Body of pancreas (tissue), 4 donors: Measurements from ENCODE around the gene TBX18. TPM values are rescaled to one million over a fixed set of nuclear protein-coding genes. Genes with fewer than 3 reads are reported as not detected.

Source experiments
- ATAC-seq: fragments of 150-250 bp; one replicate; pipeline ENCODE4 v1.9.1; 2016
- DNase-seq, 4 donors: peaks; one replicate each; pipeline ENCODE4 v3.0.0-alpha.2; 2019
- H3K27ac ChIP-seq, 4 donors: fragments of 200-600 bp; sonication (generic); 1 replicate in 3 of 4; 2 replicates in 1 of 4; pipeline versions ENCODE4 v1.5.1 to v1.6.1; 2016 to 2019; ENCODE audit warnings: mild to moderate bottlenecking in 1 of 4, mixed read lengths in 1 of 4, moderate library complexity in 1 of 4
- H3K27me3 ChIP-seq, 2 donors: fragments of 200-600 bp; sonication (generic); one replicate each; pipeline ENCODE4 v1.6.0; 2016; ENCODE audit warnings: mild to moderate bottlenecking in 1 of 2
- H3K36me3 ChIP-seq, 2 donors: fragments of 200-600 bp; sonication (generic); replicated peaks in 1 of 2; 2 replicates each; pipeline ENCODE4 v1.5.1; 2016; ENCODE audit warnings: low read depth in 2 of 2; ENCODE audit not compliant: insufficient read depth in 1 of 2
- H3K4me1 ChIP-seq: fragments of 200-600 bp; sonication (generic); one replicate; pipeline ENCODE4 v1.6.0; 2016
- H3K4me3 ChIP-seq, 2 donors: fragments of 200-600 bp; sonication (generic); 1 replicate in 1 of 2; 2 replicates in 1 of 2; pipeline ENCODE4 v1.5.1; 2016 to 2019
- H3K9me3 ChIP-seq, 3 donors: fragments of 200-600 bp; sonication (generic); 1 replicate in 2 of 3; 2 replicates in 1 of 3; pipeline ENCODE4 v1.5.1; 2016
- POLR2A ChIP-seq, 3 donors: fragments of 450-650 bp; IDR thresholded peaks; one replicate each; pipeline ENCODE4 v1.6.1; 2016; ENCODE audit warnings: antibody characterized with exemption in 3 of 3, mild to moderate bottlenecking in 2 of 3
- WGBS, 2 donors: methylation state at CpG; one replicate each; pipeline ENCODE4 v1.1.5; 2017; 5-methylcytosine and 5-hydroxymethylcytosine counted together
- intact Hi-C: fragments of 100-400 bp; cut with DNase I; formaldehyde crosslinking; loops from one replicate; pipeline ENCODE4 v1.15.1; 2023
- total RNA-seq, 2 donors: library from RNA; depleted of rRNA; stranded (reverse); fragments of >200 nt; gene quantifications; one replicate each; pipeline ENCODE4 v1.1.0, GENCODE V29; 2016
- TF ChIP-seq, protein P1 (sequence below), 7 experiments: fragments of 450-650 bp in 4 of 7; fragments of 200-600 bp in 3 of 7; sonication (generic) in 3 of 7; IDR thresholded peaks; one replicate each; pipeline ENCODE4 v1.5.1; 2016 to 2019; ENCODE audit warnings: antibody characterized with exemption in 7 of 7

Gene TBX18
- total RNA-seq, 2 donors from 2014 or later: 0.52 to 2.0 TPM

DNA sequence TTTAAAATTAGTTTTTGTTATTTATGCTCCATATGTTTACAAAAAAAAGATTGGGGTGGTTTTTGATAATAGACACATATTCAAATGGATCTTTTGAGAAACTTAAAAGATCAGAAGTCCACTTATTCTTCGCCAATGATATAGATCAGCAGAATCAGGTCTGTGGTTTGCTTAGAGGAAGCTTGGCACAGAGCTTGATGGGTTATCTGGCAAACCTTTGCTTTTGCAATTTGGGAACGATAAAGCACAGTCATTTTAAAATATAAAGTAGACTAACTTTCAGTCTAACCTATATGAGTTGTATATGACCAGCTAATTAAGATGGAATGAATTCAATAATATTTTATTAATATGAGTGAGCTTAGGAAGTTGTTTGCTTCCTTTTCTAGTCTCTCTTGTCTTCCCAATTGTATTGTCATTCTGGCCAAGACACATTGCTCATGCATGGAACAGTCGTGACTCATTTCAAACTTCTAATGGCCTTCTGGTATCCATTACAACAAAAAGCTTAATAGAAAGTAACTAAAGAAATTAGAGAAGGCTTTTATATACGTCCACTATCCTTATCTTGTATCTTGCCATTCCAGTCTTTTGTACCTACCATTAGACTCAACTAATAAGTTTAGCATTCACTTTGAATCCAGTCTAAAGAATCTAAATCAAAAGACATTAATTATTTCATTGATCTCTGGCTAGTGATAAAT, 118.7 kb downstream of the TBX18 start:
- Histone ChIP-seq H3K36me3 (no peaks in the 10 kb centered on the region), H3K27me3 (no peaks in the 10 kb centered on the region), H3K4me1 (no peaks in the 10 kb centered on the region), H3K4me3 (no peak overlapping the region), H3K27ac (no peak overlapping the region), H3K9me3 (no peaks in the 10 kb centered on the region)
- no peak for DNase-seq
- intact Hi-C loops: no loop called here
- TF ChIP-seq, protein P1, sequence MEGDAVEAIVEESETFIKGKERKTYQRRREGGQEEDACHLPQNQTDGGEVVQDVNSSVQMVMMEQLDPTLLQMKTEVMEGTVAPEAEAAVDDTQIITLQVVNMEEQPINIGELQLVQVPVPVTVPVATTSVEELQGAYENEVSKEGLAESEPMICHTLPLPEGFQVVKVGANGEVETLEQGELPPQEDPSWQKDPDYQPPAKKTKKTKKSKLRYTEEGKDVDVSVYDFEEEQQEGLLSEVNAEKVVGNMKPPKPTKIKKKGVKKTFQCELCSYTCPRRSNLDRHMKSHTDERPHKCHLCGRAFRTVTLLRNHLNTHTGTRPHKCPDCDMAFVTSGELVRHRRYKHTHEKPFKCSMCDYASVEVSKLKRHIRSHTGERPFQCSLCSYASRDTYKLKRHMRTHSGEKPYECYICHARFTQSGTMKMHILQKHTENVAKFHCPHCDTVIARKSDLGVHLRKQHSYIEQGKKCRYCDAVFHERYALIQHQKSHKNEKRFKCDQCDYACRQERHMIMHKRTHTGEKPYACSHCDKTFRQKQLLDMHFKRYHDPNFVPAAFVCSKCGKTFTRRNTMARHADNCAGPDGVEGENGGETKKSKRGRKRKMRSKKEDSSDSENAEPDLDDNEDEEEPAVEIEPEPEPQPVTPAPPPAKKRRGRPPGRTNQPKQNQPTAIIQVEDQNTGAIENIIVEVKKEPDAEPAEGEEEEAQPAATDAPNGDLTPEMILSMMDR (IDR thresholded peaks at IDR 0.05): no peak
- TF ChIP-seq POLR2A (IDR thresholded peaks at IDR 0.05): no peak
- 40 to 45% methylated on average over 4 of the region's 4 CpGs for WGBS, 2 donors
- no peak for ATAC-seq

DNA sequence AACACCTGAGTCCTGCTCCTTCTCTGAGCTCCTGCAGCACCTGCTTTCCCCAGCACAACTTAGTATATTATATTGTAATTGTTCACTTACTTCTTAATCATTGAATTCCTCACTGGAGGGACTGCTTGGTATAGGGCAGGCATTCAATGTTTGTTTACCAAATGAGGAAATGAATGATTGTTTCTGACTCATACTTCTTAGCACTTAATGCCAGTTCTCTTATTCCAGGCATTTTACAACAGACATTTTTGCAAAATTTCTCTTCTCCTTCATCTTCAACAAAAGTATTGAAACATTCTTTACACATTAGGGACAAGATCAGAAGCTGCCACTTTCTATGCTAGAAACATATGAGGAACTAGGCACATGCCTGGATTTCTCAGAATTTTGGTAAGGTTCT, 119.4 kb downstream of the TBX18 start:
- Histone ChIP-seq H3K36me3 (no peaks in the 10 kb centered on the region), H3K27me3 (no peaks in the 10 kb centered on the region), H3K4me3 (no peak overlapping the region), H3K27ac (no peak overlapping the region), H3K9me3 (no peaks in the 10 kb centered on the region), H3K4me1 (no peaks in the 10 kb centered on the region)
- intact Hi-C loops: no loop called here
- DNase-seq (no peak), ATAC-seq (no peak)
- TF ChIP-seq, protein P1 (IDR thresholded peaks at IDR 0.05): no peak
- no peak for TF ChIP-seq POLR2A (IDR thresholded peaks at IDR 0.05)

DNA sequence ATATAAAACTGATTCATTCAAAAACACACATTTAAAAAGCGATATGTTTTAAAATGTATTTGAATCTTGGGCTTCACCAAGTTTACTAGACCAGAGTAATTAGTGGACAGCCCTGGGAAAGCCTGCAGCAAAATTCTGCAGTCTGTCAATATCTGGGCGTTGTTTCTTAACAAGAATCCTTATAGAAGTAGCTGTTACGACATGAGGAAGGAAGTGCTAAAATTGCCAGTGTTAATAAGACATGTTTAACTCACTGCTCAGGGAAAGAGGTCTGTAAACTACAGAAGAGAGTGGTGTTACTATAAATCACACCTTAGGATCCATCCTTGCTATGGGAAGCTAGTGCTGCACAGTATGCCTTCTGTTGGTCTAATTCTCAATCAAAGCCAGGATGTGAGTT, 120.6 kb downstream of the TBX18 start:
- intact Hi-C loops: no loop called here
- no peaks in the 10 kb centered on the region for H3K4me1 ChIP-seq
- H3K27ac ChIP-seq: no peak overlapping the region
- no peaks in the 10 kb centered on the region for H3K9me3 ChIP-seq
- no peak for DNase-seq
- no peak overlapping the region for H3K4me3 ChIP-seq
- H3K36me3 ChIP-seq: no peaks in the 10 kb centered on the region
- 32 to 46% methylated on average over 3 of the region's 3 CpGs for WGBS, 2 donors
- ATAC-seq: no peak
- no peak for TF ChIP-seq POLR2A (IDR thresholded peaks at IDR 0.05)
- TF ChIP-seq, protein P1 (IDR thresholded peaks at IDR 0.05): no peak
- no peaks in the 10 kb centered on the region for H3K27me3 ChIP-seq

DNA sequence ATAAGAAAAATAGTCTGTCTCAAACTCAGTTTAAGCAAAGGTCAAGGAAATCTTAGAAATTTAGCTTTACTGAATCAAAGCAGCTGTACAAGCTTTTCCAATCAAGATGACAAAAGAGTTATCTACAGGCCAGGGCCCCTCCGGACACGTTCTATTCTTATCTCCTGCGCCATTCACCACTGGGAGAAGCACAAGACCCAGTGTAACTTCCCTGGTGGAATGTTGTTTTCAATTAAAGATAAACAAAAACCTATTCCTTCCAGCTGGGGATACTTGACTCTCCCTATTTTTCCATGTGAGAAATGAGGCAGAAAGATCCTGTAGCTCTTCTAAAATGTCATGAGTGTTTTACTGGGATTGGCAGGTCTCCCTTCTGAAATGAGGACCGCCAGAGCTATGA, 123.3 kb downstream of the TBX18 start:
- Histone ChIP-seq H3K27me3 (no peaks in the 10 kb centered on the region), H3K4me3 (no peak overlapping the region), H3K36me3 (no peaks in the 10 kb centered on the region), H3K4me1 (no peaks in the 10 kb centered on the region), H3K27ac (no peak overlapping the region), H3K9me3 (no peaks in the 10 kb centered on the region)
- DNase-seq: no peak
- intact Hi-C loops: no loop called here
- WGBS, 2 donors: 18 to 22% methylated on average over 4 of the region's 4 CpGs
- TF ChIP-seq, protein P1 (IDR thresholded peaks at IDR 0.05): no peak
- TF ChIP-seq POLR2A (IDR thresholded peaks at IDR 0.05): no peak
- ATAC-seq: no peak

DNA sequence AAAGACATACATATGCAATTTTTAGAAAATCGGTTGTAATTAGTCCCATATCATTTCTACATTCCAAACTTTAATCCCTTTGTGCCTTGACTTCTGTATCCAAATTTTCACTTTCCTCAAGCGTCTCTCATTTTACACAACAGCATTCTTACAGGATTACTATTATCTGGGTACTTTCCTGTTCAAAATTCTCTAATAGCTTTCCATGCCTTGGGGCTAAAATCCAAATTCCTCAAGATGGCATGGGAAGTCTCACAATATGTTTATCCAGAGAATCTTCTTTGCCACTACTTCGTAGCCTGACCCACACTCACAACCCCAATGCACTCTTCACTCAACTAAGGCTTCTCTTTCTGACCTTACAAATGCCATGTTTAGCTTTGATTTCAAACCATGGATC, 125.0 kb downstream of the TBX18 start:
- WGBS, 2 donors: 43 to 57% methylated on average over 3 of the region's 3 CpGs
- intact Hi-C loops: no loop called here

More for the DNA sequence above, 125.0 kb downstream of the TBX18 start:
- H3K27me3 ChIP-seq: no peaks in the 10 kb centered on the region
- H3K36me3 ChIP-seq: no peaks in the 10 kb centered on the region
- H3K27ac ChIP-seq: no peak overlapping the region
- no peak overlapping the region for H3K4me3 ChIP-seq
- no peaks in the 10 kb centered on the region for H3K4me1 ChIP-seq
- no peak for ATAC-seq
- TF ChIP-seq, protein P1 (IDR thresholded peaks at IDR 0.05): no peak
- no peak for TF ChIP-seq POLR2A (IDR thresholded peaks at IDR 0.05)
- H3K9me3 ChIP-seq: no peaks in the 10 kb centered on the region
- DNase-seq: no peak
